ENCODE data around the gene PKP4.

GRCh38 chr2:158688721-158689120 is 232.0 kb downstream of the PKP4 start:
- TF ChIP-seq CTCF (IDR thresholded peaks at IDR 0.05) (no peak), POLR2A (IDR thresholded peaks at IDR 0.05) (no peak)
